ENCODE measurements around the gene COL26A1.
"Not testable (repeated sequence)": the region's sequence is repeated elsewhere in the genome, so short reads cannot be mapped to it uniquely, and the experiment has no call there.

The COL26A1 gene

DNA sequence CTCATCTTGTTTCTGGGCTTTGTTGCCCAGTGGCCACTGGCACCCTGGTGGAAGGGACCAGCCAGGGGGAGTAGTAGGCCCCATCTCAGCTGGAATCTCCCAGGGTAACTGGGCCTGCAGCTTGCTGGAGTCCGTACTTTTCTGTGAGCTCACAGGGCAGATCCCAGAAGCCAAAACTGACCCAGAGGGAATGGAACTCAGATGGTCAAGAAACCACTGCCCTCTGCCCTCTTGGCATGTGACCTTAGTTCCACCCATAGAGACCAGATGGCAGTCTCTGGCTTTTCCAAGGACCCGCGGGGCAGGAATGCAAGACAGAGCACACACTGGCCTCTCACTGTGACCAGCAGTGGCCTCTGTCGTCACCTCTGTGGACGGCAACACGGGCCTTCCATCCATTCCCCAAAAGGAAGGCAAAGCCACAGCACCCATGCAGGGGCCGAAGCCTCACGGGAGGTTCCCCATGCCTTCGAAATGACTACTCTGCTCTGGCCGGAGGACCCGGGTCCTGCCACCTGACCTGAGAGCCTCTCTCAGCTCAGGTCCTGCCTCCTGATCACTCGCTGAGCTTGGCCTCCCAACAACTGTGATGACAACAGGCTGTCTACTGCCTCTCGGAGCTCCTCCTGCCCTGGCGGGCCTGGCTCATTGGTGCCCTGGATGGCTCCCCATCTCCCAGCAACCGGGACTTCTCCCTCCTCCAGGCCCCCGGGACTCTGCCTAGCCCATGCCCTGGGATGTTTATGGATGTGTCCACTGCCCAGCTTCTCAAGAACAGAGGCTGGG lies 236.5 kb downstream of the COL26A1 start:
- no peak for DNase-seq (ENCODE audit: low spot score)

DNA sequence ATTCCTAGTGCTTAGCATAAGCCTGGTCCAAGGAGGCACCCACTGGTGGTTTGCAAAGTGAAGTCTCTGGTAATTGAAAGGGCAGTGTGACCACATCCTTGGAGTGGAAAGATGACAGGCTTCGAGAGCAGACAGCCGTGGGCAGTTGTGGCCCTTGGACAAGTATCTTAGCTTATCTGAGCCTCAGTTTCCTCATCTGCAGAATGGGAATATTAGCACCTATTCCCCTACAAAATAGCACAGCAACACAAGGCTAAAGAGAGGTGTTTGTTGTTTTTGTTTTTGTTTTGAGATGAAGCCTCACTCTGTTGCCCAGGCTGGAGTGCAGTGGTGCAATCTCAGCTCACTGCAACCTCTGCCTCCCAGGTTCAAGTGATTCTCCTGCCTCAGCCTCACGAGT lies 237.1 kb downstream of the COL26A1 start:
- no peak for DNase-seq (ENCODE audit: low spot score)

- DNase-seq (ENCODE audit: low spot score) = no peak
Measured at GRCh38 chr7:101602082-101602481, 239.4 kb downstream of the COL26A1 start.

DNA sequence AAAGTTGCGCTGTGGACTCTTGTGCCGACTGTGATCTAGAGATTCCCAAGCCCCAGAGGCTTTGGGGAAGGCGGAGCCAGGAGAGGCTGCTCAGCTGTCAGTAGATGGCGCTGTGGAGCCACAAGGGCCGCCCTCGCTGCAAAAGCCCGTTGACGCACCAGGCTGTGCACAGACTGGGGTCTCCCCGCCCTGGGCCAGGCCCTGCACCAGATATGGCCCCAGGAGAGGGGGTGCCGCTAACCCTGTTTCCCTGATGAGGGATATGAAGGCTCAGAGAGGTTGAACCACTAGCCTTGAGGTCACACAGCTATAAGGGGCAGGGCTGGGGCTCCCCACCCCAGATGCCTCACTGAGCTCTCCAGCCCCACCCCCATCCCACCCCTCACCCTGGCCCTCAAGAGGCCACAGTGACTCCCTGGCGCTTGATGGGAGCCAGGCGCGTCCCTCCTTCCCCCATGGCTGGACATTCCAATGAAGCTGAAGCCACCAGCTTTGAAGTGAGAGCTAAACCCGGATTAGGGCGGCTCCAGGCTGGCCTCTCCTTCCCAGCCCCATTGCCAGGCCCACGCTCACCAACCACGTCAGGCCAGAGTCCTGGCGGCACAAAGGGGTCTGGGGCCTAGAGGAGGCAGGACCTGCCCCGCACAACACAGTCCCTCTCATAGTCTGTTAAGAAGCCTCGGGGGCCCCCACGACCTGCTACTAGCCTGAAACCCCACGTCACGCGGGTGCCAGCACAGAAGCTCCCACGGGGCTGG lies 240.0 kb downstream of the COL26A1 start:
- DNase-seq (ENCODE audit: low spot score) = peak; percentile 94

DNA sequence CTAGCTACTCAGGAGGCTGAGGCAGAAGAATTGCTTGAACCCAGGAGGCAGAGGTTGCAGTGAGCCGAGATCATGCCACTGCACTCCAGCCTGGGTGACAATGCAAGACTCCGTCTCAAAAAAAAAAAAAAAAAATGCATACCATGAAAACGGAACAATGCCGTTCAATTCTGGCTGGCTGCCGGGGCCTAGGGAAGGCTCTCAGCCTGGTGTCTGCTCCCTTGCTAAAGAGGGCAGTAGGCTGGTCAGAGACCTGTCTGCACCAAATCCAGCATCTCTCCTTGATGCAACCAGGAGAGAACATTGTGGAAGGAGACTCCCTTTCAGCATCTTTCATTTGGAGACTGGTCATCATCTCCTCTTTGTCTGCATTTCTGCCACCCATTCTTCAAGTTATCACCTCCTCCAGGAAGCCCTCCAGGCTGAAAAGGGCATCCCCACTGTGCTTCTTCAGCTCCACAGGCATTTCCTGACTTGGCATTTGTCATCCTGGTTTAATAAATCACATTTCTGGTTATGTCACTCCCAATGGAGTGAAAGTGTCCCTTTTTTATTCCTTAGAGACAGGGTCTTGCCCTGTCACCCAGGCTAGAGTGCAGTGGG lies 241.8 kb downstream of the COL26A1 start:
- DNase-seq (ENCODE audit: low spot score) = no peak

- not testable (repeated sequence) for DNase-seq (ENCODE audit: low spot score)
Measured at GRCh38 chr7:101604934-101605332, 242.3 kb downstream of the COL26A1 start.

GRCh38 chr7:101605611-101606497 lies 243.2 kb downstream of the COL26A1 start:
- DNase-seq (ENCODE audit: low spot score) = no peak

GRCh38 chr7:101606498-101606923 lies 243.8 kb downstream of the COL26A1 start:
- no peak for DNase-seq (ENCODE audit: low spot score)
